Right lobe of liver (tissue), 4 donors: ENCODE results near the gene DIAPH2.

Experiments used
- CTCF ChIP-seq, 4 donors: fragments of 200-600 bp in 3 of 4; fragments of 450-650 bp in 1 of 4; IDR thresholded peaks; one replicate each; pipeline versions ENCODE4 v1.5.1 to v1.8.0; 2016 to 2022; ENCODE audit warnings: antibody characterized with exemption in 4 of 4, mild to moderate bottlenecking in 2 of 4
- POLR2A ChIP-seq: fragments of 450-650 bp; IDR thresholded peaks from one replicate; pipeline ENCODE4 v1.6.1; 2017; ENCODE audit warnings: antibody characterized with exemption, mild to moderate bottlenecking
- donor health status: DM: no; HTN: no; CAD: no.
- donor health status: DM: no; HTN: no; CAD: no.
- donor health status: DM: no; HTN: yes; CAD: no.

- TF ChIP-seq CTCF (IDR thresholded peaks at IDR 0.05) (no peak), POLR2A (no peak)
Measured at GRCh38 chrX:96715481-96715880, 30.8 kb downstream of the DIAPH2 start.
